C4-2B (cell line): ENCODE measurements around the gene CACNB4.
"Not testable (repeated sequence)": the region's sequence is repeated elsewhere in the genome, so short reads cannot be mapped to it uniquely, and the experiment has no call there.

ENCODE experiments used
- H3K27ac ChIP-seq: fragments of 450-650 bp; 2 replicates; pipeline ENCODE4 v1.5.1; 2017
- CTCF ChIP-seq: fragments of 450-650 bp; conservative IDR thresholded peaks from 2 replicates; pipeline ENCODE4 v1.5.1; 2017; ENCODE audit warnings: mild to moderate bottlenecking
- ZFX ChIP-seq: fragments of 450-650 bp; IDR thresholded peaks from 2 replicates; pipeline ENCODE4 v1.6.1; 2017

CACNB4 gene

GRCh38 chr2:151945186-151945585, 153.7 kb downstream of the CACNB4 start:
- no peak for TF ChIP-seq CTCF
- no peak overlapping the region for H3K27ac ChIP-seq

- no peak overlapping the region for H3K27ac ChIP-seq
- TF ChIP-seq CTCF (no peak), ZFX (no peak)
These were observed 155.4 kb downstream of the CACNB4 start for GRCh38 chr2:151943461-151943860.

- H3K27ac ChIP-seq, result not testable (repeated sequence)
These were observed 156.2 kb downstream of the CACNB4 start for GRCh38 chr2:151942540-151943205.

GRCh38 chr2:151937966-151938365, 160.9 kb downstream of the CACNB4 start:
- no peak overlapping the region for H3K27ac ChIP-seq
- TF ChIP-seq ZFX (no peak), CTCF (no peak)

- H3K27ac ChIP-seq, result no peak overlapping the region
- TF ChIP-seq CTCF (no peak), ZFX (no peak)
These were observed 162.2 kb downstream of the CACNB4 start for GRCh38 chr2:151936626-151937025.

- H3K27ac ChIP-seq, result no peak overlapping the region
- TF ChIP-seq ZFX, result no peak
- TF ChIP-seq CTCF, result no peak
These were observed 165.5 kb downstream of the CACNB4 start for GRCh38 chr2:151933266-151933804.

- TF ChIP-seq CTCF (no peak), ZFX (no peak)
- no peak overlapping the region for H3K27ac ChIP-seq
These were observed 167.1 kb downstream of the CACNB4 start for GRCh38 chr2:151931756-151932155.

- TF ChIP-seq CTCF (no peak), ZFX (no peak)
- H3K27ac ChIP-seq, result no peak overlapping the region
These were observed 167.7 kb downstream of the CACNB4 start for GRCh38 chr2:151931030-151931611.
